HepG2 (cell line): Measurements from ENCODE around the gene ALB. TPM values are rescaled to one million over a fixed set of nuclear protein-coding genes. Genes with fewer than 3 reads are reported as not detected.
A peak's percentile ranks its signal among the peaks of the same experiment; 100 is the strongest.

Experiments
- GATAD1 ChIP-seq: IDR thresholded peaks from 2 replicates; pipeline ENCODE4 v1.6.1; 2016; ENCODE audit warnings: missing genetic modification reagents, missing compliant biosample characterization
- MIXL1 ChIP-seq: IDR thresholded peaks from 2 replicates; pipeline ENCODE4 v1.6.1; 2016
- PCBP1 ChIP-seq: fragments of 200-400 bp; formaldehyde crosslinking; IDR thresholded peaks from 2 replicates; pipeline ENCODE4 v1.6.1; 2017; ENCODE audit warnings: mild to moderate bottlenecking, low read depth, low read length, borderline replicate concordance
- RELA ChIP-seq: sonication (generic); formaldehyde crosslinking; IDR thresholded peaks from 2 replicates; pipeline ENCODE4 v1.4.0; 2020; ENCODE audit warnings: missing genetic modification reagents
- SALL1 ChIP-seq: sonication (generic); formaldehyde crosslinking; IDR thresholded peaks from 2 replicates; pipeline ENCODE4 v1.8.0; 2022; ENCODE audit warnings: mild to moderate bottlenecking, missing genetic modification reagents
- SP140L ChIP-seq: sonication (generic); formaldehyde crosslinking; IDR thresholded peaks from 2 replicates; pipeline ENCODE4 v1.4.0; 2020; ENCODE audit warnings: missing genetic modification reagents, borderline replicate concordance
- SRSF1 ChIP-seq: fragments of 200-400 bp; formaldehyde crosslinking; optimal IDR thresholded peaks from 2 replicates; pipeline ENCODE3; 2017; ENCODE audit warnings: mild to moderate bottlenecking, low read depth, low read length, moderate library complexity
- THAP11 ChIP-seq: IDR thresholded peaks from 2 replicates; pipeline ENCODE4 v1.6.1; 2016; ENCODE audit warnings: missing biosample characterization, missing genetic modification reagents
- THAP8 ChIP-seq: sonication (generic); formaldehyde crosslinking; IDR thresholded peaks from 2 replicates; pipeline ENCODE4 v1.5.1; 2020; ENCODE audit warnings: missing genetic modification reagents, mild to moderate bottlenecking, borderline replicate concordance
- ZBTB2 ChIP-seq: sonication (generic); formaldehyde crosslinking; IDR thresholded peaks from 2 replicates; pipeline ENCODE4 v1.8.0; 2022; ENCODE audit warnings: low read depth, missing genetic modification reagents
- ZBTB37 ChIP-seq: sonication (generic); formaldehyde crosslinking; IDR thresholded peaks from 2 replicates; pipeline ENCODE4 v1.4.0; 2020; ENCODE audit warnings: mild to moderate bottlenecking, missing genetic modification reagents
- ZBTB39 ChIP-seq: sonication (generic); formaldehyde crosslinking; IDR thresholded peaks from 2 replicates; pipeline ENCODE4 v1.5.0; 2020; ENCODE audit warnings: missing genetic modification reagents
- ZFP91 ChIP-seq: sonication (generic); formaldehyde crosslinking; IDR thresholded peaks from 2 replicates; pipeline ENCODE4 v1.9.0; 2022; ENCODE audit warnings: missing genetic modification reagents, mild to moderate bottlenecking, borderline replicate concordance
- ZNF224 ChIP-seq: sonication (generic); formaldehyde crosslinking; IDR thresholded peaks from 2 replicates; pipeline ENCODE4 v1.5.0; 2020; ENCODE audit warnings: mild to moderate bottlenecking, missing genetic modification reagents
- ZNF367 ChIP-seq: sonication (generic); formaldehyde crosslinking; IDR thresholded peaks from 2 replicates; pipeline ENCODE4 v1.4.0; 2020; ENCODE audit warnings: missing genetic modification reagents, borderline replicate concordance
- ZNF574 ChIP-seq: sonication (generic); formaldehyde crosslinking; IDR thresholded peaks from 2 replicates; pipeline ENCODE4 v1.4.0; 2020; ENCODE audit warnings: missing genetic modification reagents
- ZNF619 ChIP-seq: sonication (generic); formaldehyde crosslinking; IDR thresholded peaks from 2 replicates; pipeline ENCODE4 v1.4.0; 2020; ENCODE audit warnings: mild to moderate bottlenecking, missing genetic modification reagents
- ZNF782 ChIP-seq: sonication (generic); formaldehyde crosslinking; IDR thresholded peaks from 2 replicates; pipeline ENCODE4 v1.4.0; 2020; ENCODE audit warnings: missing genetic modification reagents, mild to moderate bottlenecking, borderline replicate concordance
- ZSCAN21 ChIP-seq: sonication (generic); formaldehyde crosslinking; IDR thresholded peaks from 2 replicates; pipeline ENCODE4 v1.8.0; 2022; ENCODE audit warnings: mild to moderate bottlenecking, missing genetic modification reagents, moderate library complexity, borderline replicate concordance
- polyA plus RNA-seq, 8 experiments: library from polyadenylated mRNA; depleted of rRNA in 3 of 8; stranded (reverse) in 7 of 8; unstranded in 1 of 8; fragments of >200 nt; fragmentation: Illumina TruSeq in 4 of 8; extraction: Trizol in 4 of 8; gene quantifications; 2 replicates each; pipeline versions ENCODE4 v1.2.1 to v1.2.3, GENCODE V29; 2011 to 2016; ENCODE audit warnings: low read depth in 4 of 8, missing spikeins in 1 of 8, mixed read lengths in 1 of 8; ENCODE audit not compliant: insufficient read depth in 1 of 8
- total RNA-seq, 5 experiments: library from RNA; depleted of rRNA; stranded (reverse); fragments of >200 nt; fragmentation: Illumina TruSeq; extraction: Trizol; gene quantifications; 2 replicates each; pipeline ENCODE4 v1.2.3, GENCODE V29; 2016; ENCODE audit warnings: low read depth in 1 of 5

The ALB gene
- total and polyA plus RNA-seq, 2 of the 13 experiments (the other 11 are each of a cell fraction or from before 2014, with no cell fraction given) = 22,259 to 22,625 TPM

GRCh38 chr4:73417973-73418372 is 13.9 kb downstream of the ALB start (continued):
- TF ChIP-seq SRSF1 (no peak), ZFP91 (CRISPR knock-in tag) (no peak), SP140L (CRISPR knock-in tag) (no peak), ZBTB39 (CRISPR knock-in tag) (no peak), THAP11 (CRISPR knock-in tag) (no peak), ZNF782 (no peak), ZNF224 (CRISPR knock-in tag) (no peak), ZNF367 (CRISPR knock-in tag) (0 out of 2 replicates have a peak, but pooled peaks have one; percentile 53), ZSCAN21 (CRISPR knock-in tag) (no peak), RELA (no peak), ZBTB2 (CRISPR knock-in tag) (no peak), ZNF574 (no peak), GATAD1 (peak; percentile 29; the same call in 1 of the 2 replicates), ZNF619 (CRISPR knock-in tag) (no peak), ZBTB37 (CRISPR knock-in tag) (no peak), MIXL1 (no peak), SALL1 (CRISPR knock-in tag) (no peak; the same call in 1 of the 2 replicates), PCBP1 (no peak), THAP8 (CRISPR knock-in tag) (no peak)
